Endothelial cell of umbilical vein (primary cell): ENCODE results near the gene DBNL. TPM values are rescaled to one million over a fixed set of nuclear protein-coding genes. Genes with fewer than 3 reads are reported as not detected.

Source experiments
- BruUV-seq: library from RNA; stranded (reverse); fragments of 400-500 nt; replicated peaks from 2 replicates; lab custom pipeline; 2021; lab: Mats Ljungman, UMichigan
- CTCF ChIA-PET: fragments of 300-600, 350-600 bp; sonication (Branson Sonifier 250); formaldehyde crosslinking; loops from one replicate; lab custom pipeline; 2021; ENCODE audit warnings: antibody characterized with exemption, inconsistent platforms; lab: Charles Lee
- POLR2A ChIA-PET: fragments of 300-600, 350-600 bp; sonication (Branson Sonifier 250); formaldehyde crosslinking; loops from one replicate; lab custom pipeline; 2021; ENCODE audit warnings: antibody characterized with exemption, inconsistent platforms; lab: Charles Lee
- DNase-seq: peaks from one replicate; pipeline ENCODE4 v3.0.0-alpha.2; 2011; ENCODE audit warnings: low read depth, low spot score
- FAIRE-seq: peaks from 2 replicates; lab custom pipeline; 2011; peaks lifted over from hg19 to GRCh38; lab: Jason Lieb, UNC
- H2AFZ ChIP-seq: 2 replicates; pipeline ENCODE4 v1.6.0; 2012; ENCODE audit warnings: low read depth, low read length, control low read depth, inconsistent platforms
- H3K27ac ChIP-seq: 2 replicates; pipeline ENCODE4 v1.5.1; 2011; ENCODE audit warnings: low read depth, mild to moderate bottlenecking, control low read depth, low read length, moderate library complexity; ENCODE audit not compliant: insufficient read depth
- H3K27me3 ChIP-seq, 2 experiments: 2 replicates each; pipeline versions ENCODE4 v1.6.0 to v1.6.1; 2011; ENCODE audit warnings: low read length in 2 of 2, mixed read lengths in 1 of 2; ENCODE audit not compliant: control insufficient read depth in 2 of 2, insufficient read depth in 2 of 2
- H3K36me3 ChIP-seq, 2 experiments: 2 replicates in 1 of 2; 3 replicates in 1 of 2; pipeline ENCODE4 v1.5.1; 2011; ENCODE audit warnings: low read length in 2 of 2, mild to moderate bottlenecking in 1 of 2, moderate library complexity in 1 of 2; ENCODE audit not compliant: control insufficient read depth in 2 of 2, insufficient read depth in 2 of 2; ENCODE audit errors: extremely low read depth in 1 of 2
- H3K4me1 ChIP-seq: 3 replicates; pipeline ENCODE4 v1.5.1; 2011; ENCODE audit warnings: mild to moderate bottlenecking, low read length; ENCODE audit not compliant: control insufficient read depth, insufficient read depth; ENCODE audit errors: extremely low read depth
- H3K4me2 ChIP-seq: 2 replicates; pipeline ENCODE4 v1.6.1; 2011; ENCODE audit warnings: low read length, control low read depth, mixed read lengths; ENCODE audit not compliant: insufficient read depth
- H3K4me3 ChIP-seq, 3 experiments: fragments of 200-600 bp in 1 of 3; sonication (generic), shearing (Covaris generic) in 1 of 3; replicated peaks in 1 of 3; 2 replicates each; pipeline ENCODE4 v1.5.1; 2011 to 2016; ENCODE audit warnings: control low read depth in 3 of 3, low read length in 3 of 3, mild to moderate bottlenecking in 2 of 3, inconsistent platforms in 1 of 3, low read depth in 1 of 3, moderate library complexity in 1 of 3; ENCODE audit not compliant: insufficient read depth in 1 of 3
- H3K79me2 ChIP-seq: 2 replicates; pipeline ENCODE4 v1.6.0; 2012; ENCODE audit warnings: low read length, inconsistent platforms; ENCODE audit not compliant: control insufficient read depth, insufficient read depth
- H3K9ac ChIP-seq: replicated peaks from 2 replicates; pipeline ENCODE3; 2011; ENCODE audit warnings: low read length, control low read depth; ENCODE audit not compliant: insufficient read depth; ENCODE audit errors: extremely low read depth
- H3K9me1 ChIP-seq: replicated peaks from 3 replicates; pipeline ENCODE4 v1.6.0; 2011; ENCODE audit warnings: mild to moderate bottlenecking, low read length; ENCODE audit not compliant: control insufficient read depth, insufficient read depth; ENCODE audit errors: extremely low read depth
- H3K9me3 ChIP-seq: replicated peaks from 2 replicates; pipeline ENCODE4 v1.5.1; 2012; ENCODE audit warnings: low read length, inconsistent platforms; ENCODE audit not compliant: control insufficient read depth, insufficient read depth
- H4K20me1 ChIP-seq: replicated peaks from 2 replicates; pipeline ENCODE3; 2011; ENCODE audit warnings: mild to moderate bottlenecking, low read length; ENCODE audit not compliant: control insufficient read depth, insufficient read depth; ENCODE audit errors: extremely low read depth
- CTCF ChIP-seq, 2 donors: IDR thresholded peaks; 1 replicate in 1 of 2; 2 replicates in 1 of 2; pipeline ENCODE4 v1.5.1; 2011; ENCODE audit warnings: low read length in 2 of 2, mild to moderate bottlenecking in 2 of 2, moderate library complexity in 2 of 2, control low read depth in 1 of 2, inconsistent platforms in 1 of 2, low read depth in 1 of 2; ENCODE audit not compliant: insufficient read depth in 1 of 2; ENCODE audit errors: extremely low read depth in 1 of 2
- EZH2 ChIP-seq: IDR thresholded peaks from 2 replicates; pipeline ENCODE4 v1.6.1; 2012; ENCODE audit warnings: borderline replicate concordance, low read depth, mild to moderate bottlenecking, moderate library complexity, low read length, inconsistent platforms; ENCODE audit not compliant: severe bottlenecking
- FOS ChIP-seq: IDR thresholded peaks from 2 replicates; pipeline ENCODE4 v1.6.1; 2011; ENCODE audit warnings: mild to moderate bottlenecking, low read length, moderate library complexity, borderline replicate concordance; ENCODE audit not compliant: insufficient read depth
- GATA2 ChIP-seq: IDR thresholded peaks from 2 replicates; pipeline ENCODE4 v1.7.0; 2011; ENCODE audit warnings: low read depth, mild to moderate bottlenecking, moderate library complexity, mixed read lengths, low read length; ENCODE audit not compliant: insufficient read length, insufficient read depth
- JUN ChIP-seq: IDR thresholded peaks from 2 replicates; pipeline ENCODE4 v1.6.1; 2011; ENCODE audit warnings: borderline replicate concordance, low read depth; ENCODE audit not compliant: insufficient read length, insufficient read depth
- MAX ChIP-seq: IDR thresholded peaks from 2 replicates; pipeline ENCODE4 v1.6.1; 2011; ENCODE audit not compliant: insufficient read depth, insufficient read length
- MYC ChIP-seq: IDR thresholded peaks from one replicate; pipeline ENCODE4 v1.6.1; 2011; ENCODE audit warnings: mild to moderate bottlenecking, low read depth, low read length
- POLR2A ChIP-seq: IDR thresholded peaks from 2 replicates; pipeline ENCODE4 v1.6.1; 2012; ENCODE audit warnings: low read depth, mild to moderate bottlenecking, control low read depth, low read length
- POLR2AphosphoS5 ChIP-seq: IDR thresholded peaks from 2 replicates; pipeline ENCODE4 v1.6.1; 2012; ENCODE audit warnings: low read depth, mild to moderate bottlenecking, control low read depth, low read length, moderate library complexity; ENCODE audit not compliant: insufficient read depth
- dilution Hi-C: fragments of 300-500 bp; cut with MboI; formaldehyde crosslinking; loops from one replicate; pipeline ENCODE4 v1.15.0; 2019; ENCODE audit warnings: low sequenced_read_pairs; ENCODE audit not compliant: extremely low pct_ligation_motif_present
- intact Hi-C: fragments of 100-400 bp; cut with micrococcal nuclease; formaldehyde crosslinking; loops from one replicate; pipeline ENCODE4 v1.10.0; 2022
- polyA plus RNA-seq, 4 experiments: library from polyadenylated mRNA; depleted of rRNA in 3 of 4; stranded (reverse) in 3 of 4; unstranded in 1 of 4; fragments of >200 nt; gene quantifications; 2 replicates each; pipeline versions ENCODE4 v1.2.1 to v1.2.3, GENCODE V29; 2011 to 2012; ENCODE audit warnings: missing spikeins in 1 of 4
- total RNA-seq: library from RNA; stranded (reverse); gene quantifications from 2 replicates; pipeline ENCODE4 v1.2.3, GENCODE V29; 2021

The DBNL gene
- total and polyA plus RNA-seq, 2 donors (not counting 3 experiments of a cell fraction or from before 2014, with no cell fraction given) = 94.0 to 123 TPM

GRCh38 chr7:44105832-44106231, 61.3 kb downstream of the DBNL start:
- Histone ChIP-seq H3K4me1 (peaks cover 3% of the 10 kb centered on the region), H3K79me2 (peaks cover 5% of the 10 kb centered on the region), H3K27me3 (no peaks in the 10 kb centered on the region), H3K4me2 (no peak overlapping the region), H4K20me1 (no peaks in the 10 kb centered on the region), H3K27ac (no peak overlapping the region), H3K9ac (no peak overlapping the region), H3K4me3 (no peak overlapping the region), H3K9me1 (no peaks in the 10 kb centered on the region), H3K36me3 (no peaks in the 10 kb centered on the region), H2AFZ (no peak overlapping the region), H3K9me3 (no peaks in the 10 kb centered on the region)
- DNase-seq = no peak
- dilution Hi-C loops = no loop called here
- no peak for FAIRE-seq
- ChIA-PET CTCF (interaction anchor here (1.2 to 2.8 kb wide), 5 partner anchors 10 to 33 kb away, joined by 3 to 17 read pairs (median 6); partner anchors contain the start of gene POLD2), POLR2A (no interaction called here)
- BruUV-seq = no TSS peak
- TF ChIP-seq FOS = no peak
- no peak for TF ChIP-seq POLR2A
- TF ChIP-seq POLR2AphosphoS5 = no peak
- no peak for TF ChIP-seq MYC
- TF ChIP-seq EZH2 = no peak
- TF ChIP-seq MAX = no peak
- no peak for TF ChIP-seq JUN
- no peak for TF ChIP-seq CTCF (IDR thresholded peaks at IDR 0.05; ENCODE audit: extremely low read depth in 1 of 2, insufficient read depth in 1 of 2, low read depth in 1 of 2, low read length in 2 of 2)
- no peak for TF ChIP-seq GATA2
- intact Hi-C loops = loop anchor here (2.0 kb wide), 2 partner anchors 17 to 23 kb away; partner anchors contain the start of genes POLD2 and POLM
